Vagina (tissue), 2 donors: ENCODE measurements around the gene ESRP2.

Source experiments
- CTCF ChIP-seq, 3 experiments: fragments of 450-650 bp in 2 of 3; fragments of 200-600 bp in 1 of 3; sonication (generic) in 1 of 3; IDR thresholded peaks; one replicate each; pipeline ENCODE4 v1.5.1; 2017 to 2019; ENCODE audit warnings: antibody characterized with exemption in 3 of 3, mild to moderate bottlenecking in 2 of 3, moderate library complexity in 2 of 3
- POLR2AphosphoS5 ChIP-seq, 2 donors: sonication (generic); formaldehyde crosslinking; IDR thresholded peaks; one replicate each; pipeline ENCODE4 v1.9.0; 2017; ENCODE audit warnings: antibody characterized with exemption in 2 of 2, mild to moderate bottlenecking in 2 of 2, low read depth in 1 of 2; ENCODE audit not compliant: insufficient read depth in 1 of 2

DNA sequence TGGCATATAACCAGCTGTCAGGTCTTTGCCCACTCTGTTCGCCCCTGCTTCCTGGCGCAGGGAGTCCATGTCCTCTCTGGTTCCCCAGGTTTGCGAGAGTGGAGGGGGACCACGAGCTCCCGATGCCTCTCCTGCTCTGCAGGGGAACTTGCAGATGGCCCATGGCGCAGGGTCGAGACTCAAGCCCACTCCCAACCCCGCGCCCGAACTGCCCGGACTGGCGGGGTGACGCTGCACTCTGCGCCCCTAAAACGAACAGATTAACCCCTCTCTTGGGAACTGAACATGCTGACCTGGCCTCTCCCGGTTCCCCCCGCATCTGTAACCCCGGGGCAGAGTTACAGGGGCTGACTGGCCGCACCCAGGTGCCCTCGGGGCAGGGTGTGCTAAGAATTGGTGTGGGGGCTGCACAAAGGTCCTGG lies 8.6 kb upstream of the ESRP2 start:
- TF ChIP-seq CTCF (IDR thresholded peaks at IDR 0.05): no peak
- TF ChIP-seq POLR2AphosphoS5 (IDR thresholded peaks at IDR 0.05; ENCODE audit: insufficient read depth in 1 of 2, low read depth in 1 of 2): no peak
